ENCODE measurements around the gene HPS6. TPM values are rescaled to one million over a fixed set of nuclear protein-coding genes. Genes with fewer than 3 reads are reported as not detected.

The HPS6 gene
- total RNA-seq, 1 experiment from 2014 or later, result 18.7 TPM

DNA sequence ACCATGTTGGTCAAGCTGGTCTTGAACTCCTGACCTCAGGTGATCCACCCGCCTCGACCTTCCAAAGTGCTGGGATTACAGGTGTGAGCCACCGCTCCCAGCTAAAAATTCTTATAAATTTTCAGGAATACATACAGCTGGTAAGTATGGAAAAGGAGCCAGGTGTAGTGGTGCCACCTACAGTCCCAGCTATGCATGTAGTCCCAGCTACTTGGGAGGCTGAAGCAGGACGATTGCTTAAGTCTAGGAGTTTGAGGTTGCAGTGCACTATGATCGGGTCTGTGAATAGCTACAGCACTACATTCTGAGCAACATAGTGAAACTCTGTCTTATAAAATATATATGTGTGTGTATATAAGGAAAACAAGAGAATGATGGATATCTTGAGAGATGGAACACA lies 36.0 kb downstream of the HPS6 start:
- POLR2A ChIA-PET, result interaction anchor here (0.6 to 1.0 kb wide), 4 partner anchors 14 to 214 kb away, joined by 3 to 9 read pairs (median 4); no protein-coding TSS in a partner anchor
- ATAC-seq (peak; percentile 76), DNase-seq (ENCODE audit: low spot score) (no peak)
- CTCF ChIA-PET, result interaction anchor here (0.7 to 1.9 kb wide), 14 partner anchors 8 to 499 kb away, joined by 3 to 13 read pairs (median 4); no protein-coding TSS in a partner anchor
- Mint-ChIP-seq H3K36me3 (peaks cover 17% of the 10 kb centered on the region), H3K9me3 (no peaks in the 10 kb centered on the region), H3K4me3 (no peak overlapping the region), H3K4me1 (no peaks in the 10 kb centered on the region), H3K27ac (no peak overlapping the region), H3K27me3 (ENCODE audit: low read depth) (no peaks in the 10 kb centered on the region)
- TF ChIP-seq CREB1 (CRISPR knock-in tag; IDR thresholded peaks at IDR 0.05) (no peak), RORB (CRISPR knock-in tag; IDR thresholded peaks at IDR 0.05) (no peak), GABPB1 (CRISPR knock-in tag; IDR thresholded peaks at IDR 0.05) (no peak), JUN (CRISPR knock-in tag; IDR thresholded peaks at IDR 0.05) (no peak), ATF1 (CRISPR knock-in tag; IDR thresholded peaks at IDR 0.05) (no peak)

DNA sequence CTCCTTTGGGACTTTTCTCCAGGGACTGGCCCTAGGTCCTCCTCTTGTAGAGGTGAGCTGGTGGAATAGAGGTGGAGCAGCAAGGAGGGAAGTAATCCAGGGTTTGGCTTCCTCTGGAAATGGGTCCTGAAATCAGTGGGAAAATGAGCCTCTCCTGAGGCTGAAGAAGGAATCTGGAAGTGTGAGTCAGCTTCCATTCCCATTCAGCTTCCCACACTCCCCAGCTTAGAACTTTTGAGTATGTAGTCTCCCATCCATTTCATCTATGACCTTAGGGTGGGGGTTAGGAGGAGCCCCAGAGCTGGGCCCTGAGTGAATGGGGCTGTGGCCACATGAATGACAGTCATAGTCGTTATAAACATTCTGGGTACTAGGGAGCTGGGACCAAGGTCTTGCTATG lies 37.3 kb downstream of the HPS6 start:
- Mint-ChIP-seq H3K4me3 (no peak overlapping the region), H3K36me3 (peaks cover 14% of the 10 kb centered on the region), H3K9me3 (no peaks in the 10 kb centered on the region), H3K27me3 (ENCODE audit: low read depth) (no peaks in the 10 kb centered on the region), H3K27ac (peak overlapping the region; percentile 15; the same call in 1 of the 2 replicates), H3K4me1 (no peaks in the 10 kb centered on the region)
- ATAC-seq, result no peak
- no peak for DNase-seq (ENCODE audit: low spot score)
- TF ChIP-seq CBFB (CRISPR knock-in tag; IDR thresholded peaks at IDR 0.05; ENCODE audit: low read depth) (no peak), KAT7 (CRISPR knock-in tag; IDR thresholded peaks at IDR 0.05; ENCODE audit: borderline replicate concordance) (no peak), ATF1 (CRISPR knock-in tag; IDR thresholded peaks at IDR 0.05) (no peak), ZBTB21 (CRISPR knock-in tag; IDR thresholded peaks at IDR 0.05; ENCODE audit: borderline replicate concordance) (no peak), ZNF263 (CRISPR knock-in tag; IDR thresholded peaks at IDR 0.05; ENCODE audit: low read depth) (no peak), PRRX2 (CRISPR knock-in tag; IDR thresholded peaks at IDR 0.05) (no peak)
- TF ChIP-seq, protein P1, sequence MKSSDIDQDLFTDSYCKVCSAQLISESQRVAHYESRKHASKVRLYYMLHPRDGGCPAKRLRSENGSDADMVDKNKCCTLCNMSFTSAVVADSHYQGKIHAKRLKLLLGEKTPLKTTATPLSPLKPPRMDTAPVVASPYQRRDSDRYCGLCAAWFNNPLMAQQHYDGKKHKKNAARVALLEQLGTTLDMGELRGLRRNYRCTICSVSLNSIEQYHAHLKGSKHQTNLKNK (CRISPR knock-in tag; IDR thresholded peaks at IDR 0.05), result no peak
- TF ChIP-seq, protein P2, sequence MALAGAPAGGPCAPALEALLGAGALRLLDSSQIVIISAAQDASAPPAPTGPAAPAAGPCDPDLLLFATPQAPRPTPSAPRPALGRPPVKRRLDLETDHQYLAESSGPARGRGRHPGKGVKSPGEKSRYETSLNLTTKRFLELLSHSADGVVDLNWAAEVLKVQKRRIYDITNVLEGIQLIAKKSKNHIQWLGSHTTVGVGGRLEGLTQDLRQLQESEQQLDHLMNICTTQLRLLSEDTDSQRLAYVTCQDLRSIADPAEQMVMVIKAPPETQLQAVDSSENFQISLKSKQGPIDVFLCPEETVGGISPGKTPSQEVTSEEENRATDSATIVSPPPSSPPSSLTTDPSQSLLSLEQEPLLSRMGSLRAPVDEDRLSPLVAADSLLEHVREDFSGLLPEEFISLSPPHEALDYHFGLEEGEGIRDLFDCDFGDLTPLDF (CRISPR knock-in tag; IDR thresholded peaks at IDR 0.05), result no peak
- TF ChIP-seq, protein P3, sequence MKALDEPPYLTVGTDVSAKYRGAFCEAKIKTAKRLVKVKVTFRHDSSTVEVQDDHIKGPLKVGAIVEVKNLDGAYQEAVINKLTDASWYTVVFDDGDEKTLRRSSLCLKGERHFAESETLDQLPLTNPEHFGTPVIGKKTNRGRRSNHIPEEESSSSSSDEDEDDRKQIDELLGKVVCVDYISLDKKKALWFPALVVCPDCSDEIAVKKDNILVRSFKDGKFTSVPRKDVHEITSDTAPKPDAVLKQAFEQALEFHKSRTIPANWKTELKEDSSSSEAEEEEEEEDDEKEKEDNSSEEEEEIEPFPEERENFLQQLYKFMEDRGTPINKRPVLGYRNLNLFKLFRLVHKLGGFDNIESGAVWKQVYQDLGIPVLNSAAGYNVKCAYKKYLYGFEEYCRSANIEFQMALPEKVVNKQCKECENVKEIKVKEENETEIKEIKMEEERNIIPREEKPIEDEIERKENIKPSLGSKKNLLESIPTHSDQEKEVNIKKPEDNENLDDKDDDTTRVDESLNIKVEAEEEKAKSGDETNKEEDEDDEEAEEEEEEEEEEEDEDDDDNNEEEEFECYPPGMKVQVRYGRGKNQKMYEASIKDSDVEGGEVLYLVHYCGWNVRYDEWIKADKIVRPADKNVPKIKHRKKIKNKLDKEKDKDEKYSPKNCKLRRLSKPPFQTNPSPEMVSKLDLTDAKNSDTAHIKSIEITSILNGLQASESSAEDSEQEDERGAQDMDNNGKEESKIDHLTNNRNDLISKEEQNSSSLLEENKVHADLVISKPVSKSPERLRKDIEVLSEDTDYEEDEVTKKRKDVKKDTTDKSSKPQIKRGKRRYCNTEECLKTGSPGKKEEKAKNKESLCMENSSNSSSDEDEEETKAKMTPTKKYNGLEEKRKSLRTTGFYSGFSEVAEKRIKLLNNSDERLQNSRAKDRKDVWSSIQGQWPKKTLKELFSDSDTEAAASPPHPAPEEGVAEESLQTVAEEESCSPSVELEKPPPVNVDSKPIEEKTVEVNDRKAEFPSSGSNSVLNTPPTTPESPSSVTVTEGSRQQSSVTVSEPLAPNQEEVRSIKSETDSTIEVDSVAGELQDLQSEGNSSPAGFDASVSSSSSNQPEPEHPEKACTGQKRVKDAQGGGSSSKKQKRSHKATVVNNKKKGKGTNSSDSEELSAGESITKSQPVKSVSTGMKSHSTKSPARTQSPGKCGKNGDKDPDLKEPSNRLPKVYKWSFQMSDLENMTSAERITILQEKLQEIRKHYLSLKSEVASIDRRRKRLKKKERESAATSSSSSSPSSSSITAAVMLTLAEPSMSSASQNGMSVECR (CRISPR knock-in tag; IDR thresholded peaks at IDR 0.05; ENCODE audit: borderline replicate concordance), result no peak
- TF ChIP-seq, protein P4, sequence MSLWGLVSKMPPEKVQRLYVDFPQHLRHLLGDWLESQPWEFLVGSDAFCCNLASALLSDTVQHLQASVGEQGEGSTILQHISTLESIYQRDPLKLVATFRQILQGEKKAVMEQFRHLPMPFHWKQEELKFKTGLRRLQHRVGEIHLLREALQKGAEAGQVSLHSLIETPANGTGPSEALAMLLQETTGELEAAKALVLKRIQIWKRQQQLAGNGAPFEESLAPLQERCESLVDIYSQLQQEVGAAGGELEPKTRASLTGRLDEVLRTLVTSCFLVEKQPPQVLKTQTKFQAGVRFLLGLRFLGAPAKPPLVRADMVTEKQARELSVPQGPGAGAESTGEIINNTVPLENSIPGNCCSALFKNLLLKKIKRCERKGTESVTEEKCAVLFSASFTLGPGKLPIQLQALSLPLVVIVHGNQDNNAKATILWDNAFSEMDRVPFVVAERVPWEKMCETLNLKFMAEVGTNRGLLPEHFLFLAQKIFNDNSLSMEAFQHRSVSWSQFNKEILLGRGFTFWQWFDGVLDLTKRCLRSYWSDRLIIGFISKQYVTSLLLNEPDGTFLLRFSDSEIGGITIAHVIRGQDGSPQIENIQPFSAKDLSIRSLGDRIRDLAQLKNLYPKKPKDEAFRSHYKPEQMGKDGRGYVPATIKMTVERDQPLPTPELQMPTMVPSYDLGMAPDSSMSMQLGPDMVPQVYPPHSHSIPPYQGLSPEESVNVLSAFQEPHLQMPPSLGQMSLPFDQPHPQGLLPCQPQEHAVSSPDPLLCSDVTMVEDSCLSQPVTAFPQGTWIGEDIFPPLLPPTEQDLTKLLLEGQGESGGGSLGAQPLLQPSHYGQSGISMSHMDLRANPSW (CRISPR knock-in tag; conservative IDR thresholded peaks at IDR 0.05; ENCODE audit: low read depth), result no peak
- TF ChIP-seq, protein P5, sequence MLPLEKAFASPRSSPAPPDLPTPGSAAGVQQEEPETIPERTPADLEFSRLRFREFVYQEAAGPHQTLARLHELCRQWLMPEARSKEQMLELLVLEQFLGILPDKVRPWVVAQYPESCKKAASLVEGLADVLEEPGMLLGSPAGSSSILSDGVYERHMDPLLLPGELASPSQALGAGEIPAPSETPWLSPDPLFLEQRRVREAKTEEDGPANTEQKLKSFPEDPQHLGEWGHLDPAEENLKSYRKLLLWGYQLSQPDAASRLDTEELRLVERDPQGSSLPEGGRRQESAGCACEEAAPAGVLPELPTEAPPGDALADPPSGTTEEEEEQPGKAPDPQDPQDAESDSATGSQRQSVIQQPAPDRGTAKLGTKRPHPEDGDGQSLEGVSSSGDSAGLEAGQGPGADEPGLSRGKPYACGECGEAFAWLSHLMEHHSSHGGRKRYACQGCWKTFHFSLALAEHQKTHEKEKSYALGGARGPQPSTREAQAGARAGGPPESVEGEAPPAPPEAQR (CRISPR knock-in tag; IDR thresholded peaks at IDR 0.05), result no peak
- TF ChIP-seq, protein P6, sequence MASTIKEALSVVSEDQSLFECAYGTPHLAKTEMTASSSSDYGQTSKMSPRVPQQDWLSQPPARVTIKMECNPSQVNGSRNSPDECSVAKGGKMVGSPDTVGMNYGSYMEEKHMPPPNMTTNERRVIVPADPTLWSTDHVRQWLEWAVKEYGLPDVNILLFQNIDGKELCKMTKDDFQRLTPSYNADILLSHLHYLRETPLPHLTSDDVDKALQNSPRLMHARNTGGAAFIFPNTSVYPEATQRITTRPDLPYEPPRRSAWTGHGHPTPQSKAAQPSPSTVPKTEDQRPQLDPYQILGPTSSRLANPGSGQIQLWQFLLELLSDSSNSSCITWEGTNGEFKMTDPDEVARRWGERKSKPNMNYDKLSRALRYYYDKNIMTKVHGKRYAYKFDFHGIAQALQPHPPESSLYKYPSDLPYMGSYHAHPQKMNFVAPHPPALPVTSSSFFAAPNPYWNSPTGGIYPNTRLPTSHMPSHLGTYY (CRISPR knock-in tag; IDR thresholded peaks at IDR 0.05), result no peak
- ChIA-PET CTCF (interaction anchor here (0.6 to 2.2 kb wide), 4 partner anchors 10 to 266 kb away, joined by 4 to 9 read pairs (median 6); no protein-coding TSS in a partner anchor), POLR2A (interaction anchor here (1.5 kb wide), 1 partner anchor 12 kb away, joined by 8 read pairs; no protein-coding TSS in a partner anchor)

Data from WTC11 (cell line).